Activated naive CD8-positive, alpha-beta T cell treated with anti-CD3 and anti-CD28 coated beads, Interleukin-2, amount 10 ng/mL, durations not matched to agents 7 days and 5 days (primary cell): ENCODE data around the gene PLRG1. TPM values are rescaled to one million over a fixed set of nuclear protein-coding genes. Genes with fewer than 3 reads are reported as not detected.

ENCODE experiments used
- ATAC-seq: fragments of 150-1000 bp; cut with Tn5 transposase; one replicate; pipeline ENCODE4 v1.10.0; 2021; ENCODE audit warnings: low read depth, moderate library complexity
- POLR2A ChIA-PET: fragments of 350-600 bp; sonication (Branson Sonifier 250); formaldehyde crosslinking; loops from one replicate; lab custom pipeline; 2021; ENCODE audit warnings: antibody characterized with exemption; lab: Charles Lee
- DNase-seq: peaks from one replicate; pipeline ENCODE4 v3.0.0; 2021
- H3K27ac Mint-ChIP-seq: one replicate; pipeline ENCODE4 v1.8.0; 2022; ENCODE audit warnings: mild to moderate bottlenecking, mixed read lengths
- H3K27me3 Mint-ChIP-seq: one replicate; pipeline ENCODE4 v1.8.0; 2022; ENCODE audit warnings: mild to moderate bottlenecking, moderate library complexity, mixed read lengths
- H3K36me3 Mint-ChIP-seq: one replicate; pipeline ENCODE4 v1.8.0; 2021; ENCODE audit warnings: mild to moderate bottlenecking, mixed read lengths
- H3K4me1 Mint-ChIP-seq: one replicate; pipeline ENCODE4 v1.8.0; 2021; ENCODE audit warnings: mixed read lengths
- H3K4me3 Mint-ChIP-seq: one replicate; pipeline ENCODE4 v1.8.0; 2022; ENCODE audit warnings: mild to moderate bottlenecking, moderate library complexity, mixed read lengths
- H3K9me3 Mint-ChIP-seq: one replicate; pipeline ENCODE4 v1.8.0; 2021; ENCODE audit warnings: mixed read lengths
- total RNA-seq, 2 experiments: library from RNA; stranded (reverse); gene quantifications; one replicate each; pipeline ENCODE4 v1.2.3, GENCODE V29; 2021

Gene PLRG1
- total RNA-seq, 2 experiments from 2014 or later: 74.4 to 80.8 TPM

DNA sequence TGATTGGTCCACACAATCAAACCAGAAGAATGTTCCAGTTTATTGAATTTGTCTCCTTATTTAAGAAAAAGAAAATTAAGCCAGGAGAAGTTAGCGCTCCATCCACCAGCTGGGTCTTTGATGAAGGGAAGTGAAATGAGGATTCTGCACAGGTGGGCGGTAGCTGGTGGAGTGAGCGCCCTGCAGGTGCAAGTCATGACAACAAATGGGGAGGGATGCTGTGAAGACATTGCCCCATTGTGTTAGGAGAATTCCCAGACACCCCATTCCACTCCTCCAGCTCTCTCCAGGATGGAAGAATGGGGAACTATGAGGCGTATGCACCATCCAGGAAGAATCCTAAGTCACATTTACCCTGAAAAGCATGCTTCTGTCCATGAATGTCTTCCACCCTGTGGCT is 22.9 kb downstream of the PLRG1 start:
- H3K4me1 Mint-ChIP-seq: peaks cover 1% of the 10 kb centered on the region
- ATAC-seq (no peak), DNase-seq (no peak)
- no peaks in the 10 kb centered on the region for H3K9me3 Mint-ChIP-seq
- peaks cover 11% of the 10 kb centered on the region for H3K27me3 Mint-ChIP-seq
- H3K4me3 Mint-ChIP-seq: no peak overlapping the region
- no peaks in the 10 kb centered on the region for H3K36me3 Mint-ChIP-seq
- POLR2A ChIA-PET: no interaction called here
- no peak overlapping the region for H3K27ac Mint-ChIP-seq

DNA sequence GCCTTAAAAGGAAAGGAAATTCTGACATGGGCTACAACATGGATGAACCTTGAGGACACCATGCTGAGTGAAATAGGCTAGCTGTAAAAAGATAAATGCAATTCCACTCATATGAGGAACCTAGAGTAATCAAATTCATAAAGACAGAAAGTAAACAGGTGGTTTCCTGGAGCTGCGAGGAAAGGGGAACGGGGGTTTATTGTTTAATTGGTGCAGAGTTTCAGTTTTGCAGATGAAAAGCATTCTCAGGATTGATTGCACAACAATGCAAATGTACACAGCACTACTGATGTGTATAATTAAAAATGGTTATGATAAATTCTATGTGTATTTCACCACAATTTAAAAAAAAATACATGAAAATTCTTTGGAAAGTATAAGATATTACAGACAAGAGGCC is 24.0 kb downstream of the PLRG1 start:
- Mint-ChIP-seq H3K27ac (no peak overlapping the region), H3K9me3 (no peaks in the 10 kb centered on the region), H3K27me3 (peaks cover 17% of the 10 kb centered on the region), H3K4me1 (peaks cover 1% of the 10 kb centered on the region), H3K4me3 (no peak overlapping the region), H3K36me3 (no peaks in the 10 kb centered on the region)
- POLR2A ChIA-PET: no interaction called here
- no peak for DNase-seq
- ATAC-seq: no peak

DNA sequence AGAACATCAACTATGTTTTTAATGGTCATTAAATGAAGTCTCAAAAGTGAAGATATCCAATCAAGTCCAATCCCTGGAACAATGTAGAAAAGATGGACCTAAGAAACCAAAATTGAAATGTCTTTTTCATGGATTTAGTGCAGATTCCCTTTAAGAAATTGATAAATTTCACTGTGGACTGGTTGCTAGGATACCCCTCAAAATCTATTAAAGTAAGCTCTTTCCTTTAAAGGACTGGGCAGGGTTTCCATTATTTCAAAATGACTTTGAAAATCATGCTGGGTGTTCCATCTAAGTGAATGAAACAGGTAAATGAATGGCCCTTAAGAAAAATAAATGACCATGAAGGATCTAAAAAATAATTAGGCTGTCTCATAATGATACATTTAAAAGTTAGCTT is 28.6 kb downstream of the PLRG1 start:
- ATAC-seq: no peak
- Mint-ChIP-seq H3K9me3 (no peaks in the 10 kb centered on the region), H3K36me3 (no peaks in the 10 kb centered on the region), H3K4me3 (no peak overlapping the region), H3K27me3 (peaks cover 39% of the 10 kb centered on the region), H3K4me1 (peaks cover 3% of the 10 kb centered on the region), H3K27ac (no peak overlapping the region)
- POLR2A ChIA-PET: no interaction called here
- DNase-seq: no peak

DNA sequence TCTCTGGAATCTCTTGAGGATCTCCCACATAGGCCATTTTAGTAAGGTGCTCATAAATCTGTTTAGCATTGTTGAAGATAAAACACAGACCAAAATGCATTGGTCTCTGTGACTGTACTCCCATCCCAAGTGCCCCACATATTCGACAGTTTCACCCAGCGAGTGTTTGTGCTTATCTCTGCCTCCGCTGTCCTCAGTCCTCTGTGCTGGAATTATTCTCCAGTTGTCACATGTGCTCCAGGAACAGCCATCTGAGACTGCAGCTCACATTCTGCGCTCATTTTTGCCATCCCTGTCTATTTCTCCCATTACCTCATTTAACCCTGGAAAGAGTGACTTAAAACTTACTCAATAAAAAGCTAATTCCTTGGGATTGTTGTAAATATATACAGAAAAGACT is 31.0 kb downstream of the PLRG1 start:
- POLR2A ChIA-PET: no interaction called here
- no peak for DNase-seq
- Mint-ChIP-seq H3K9me3 (no peaks in the 10 kb centered on the region), H3K4me1 (peaks cover 1% of the 10 kb centered on the region), H3K4me3 (no peak overlapping the region), H3K36me3 (no peaks in the 10 kb centered on the region), H3K27me3 (peaks cover 47% of the 10 kb centered on the region), H3K27ac (no peak overlapping the region)
- no peak for ATAC-seq

DNA sequence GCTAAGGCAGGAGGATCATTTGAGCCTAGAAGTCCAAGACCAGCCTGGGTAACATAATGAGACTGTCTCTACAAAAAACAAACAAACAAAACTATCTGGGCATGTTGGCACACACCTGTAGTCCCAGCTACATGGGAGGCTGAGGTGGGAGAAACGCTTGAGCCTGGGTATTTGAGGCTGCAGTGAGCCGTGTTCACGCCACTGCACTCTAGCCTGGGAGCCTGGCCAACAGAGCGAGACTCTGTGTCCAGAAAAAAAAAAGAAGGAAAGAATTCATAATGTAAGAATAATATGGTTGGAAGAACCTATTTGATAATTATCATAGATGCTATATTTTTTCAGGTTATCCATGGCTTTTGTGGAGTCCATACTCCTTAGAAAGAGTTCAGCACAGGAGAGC is 32.6 kb downstream of the PLRG1 start:
- H3K9me3 Mint-ChIP-seq: no peaks in the 10 kb centered on the region
- H3K27ac Mint-ChIP-seq: no peak overlapping the region
- peaks cover 52% of the 10 kb centered on the region for H3K27me3 Mint-ChIP-seq
- DNase-seq (no peak), ATAC-seq (no peak)
- H3K4me3 Mint-ChIP-seq: no peak overlapping the region
- POLR2A ChIA-PET: no interaction called here
- no peaks in the 10 kb centered on the region for H3K36me3 Mint-ChIP-seq
- H3K4me1 Mint-ChIP-seq: peaks cover 1% of the 10 kb centered on the region

DNA sequence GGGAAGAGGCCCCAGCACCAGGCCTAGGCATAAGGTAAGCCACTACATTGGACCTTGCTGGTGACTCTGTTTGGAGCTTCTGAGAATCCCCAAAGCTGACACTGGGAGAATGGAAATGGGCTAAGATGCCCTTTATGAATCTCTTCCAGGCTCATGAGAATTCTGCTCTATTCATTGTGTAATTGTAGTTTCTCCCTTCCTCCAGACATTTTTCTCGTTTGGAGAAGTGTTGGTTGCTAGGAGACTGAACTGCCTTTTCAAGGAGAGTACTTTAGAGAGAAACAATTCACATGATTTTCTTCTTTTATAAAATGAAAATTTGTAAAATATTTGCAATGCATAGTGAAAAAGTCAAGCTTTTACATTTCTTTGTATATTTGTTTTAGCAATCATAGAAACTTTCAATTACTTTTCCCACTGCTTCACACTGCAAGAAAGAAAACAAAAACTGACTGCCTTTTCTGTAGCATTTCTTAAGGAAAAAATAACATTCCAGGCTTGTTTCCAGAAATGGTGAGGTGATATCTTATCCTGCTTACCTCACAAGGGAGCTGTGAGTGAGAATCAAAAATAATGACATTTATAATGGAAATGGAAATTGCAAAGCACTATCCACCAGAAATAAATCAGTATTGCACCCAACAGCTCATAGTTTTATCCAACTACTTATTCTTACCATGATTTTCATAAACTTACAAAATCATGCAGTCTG is 33.7 kb downstream of the PLRG1 start:
- H3K4me1 Mint-ChIP-seq: peaks cover 1% of the 10 kb centered on the region
- no peaks in the 10 kb centered on the region for H3K36me3 Mint-ChIP-seq
- no peak for DNase-seq
- no peak overlapping the region for H3K4me3 Mint-ChIP-seq
- no peaks in the 10 kb centered on the region for H3K9me3 Mint-ChIP-seq
- no peak for ATAC-seq
- POLR2A ChIA-PET: no interaction called here
- peaks cover 44% of the 10 kb centered on the region for H3K27me3 Mint-ChIP-seq
- H3K27ac Mint-ChIP-seq: no peak overlapping the region

DNA sequence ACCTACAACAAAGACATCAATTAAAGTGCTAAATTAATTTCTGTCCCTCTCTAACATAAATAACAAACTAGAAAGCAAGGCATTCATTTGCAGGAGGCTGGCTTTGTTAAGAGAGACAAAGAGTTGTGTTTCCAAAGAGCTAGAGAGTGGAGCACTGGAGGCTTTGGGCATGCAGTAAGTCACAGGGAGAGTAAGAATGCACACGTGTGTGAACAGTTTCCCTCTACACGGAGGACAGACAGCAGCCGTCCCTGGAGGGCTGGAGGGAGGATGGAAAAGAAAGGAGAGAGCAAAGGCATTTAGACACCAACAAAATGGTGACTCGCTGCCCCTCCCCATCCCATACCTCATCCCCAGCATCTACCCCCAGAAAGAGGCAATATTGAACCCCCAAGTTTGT is 38.2 kb downstream of the PLRG1 start:
- ATAC-seq (no peak), DNase-seq (no peak)
- Mint-ChIP-seq H3K27me3 (peaks cover 13% of the 10 kb centered on the region), H3K4me1 (no peaks in the 10 kb centered on the region), H3K36me3 (no peaks in the 10 kb centered on the region), H3K4me3 (no peak overlapping the region), H3K9me3 (no peaks in the 10 kb centered on the region), H3K27ac (no peak overlapping the region)
- POLR2A ChIA-PET: no interaction called here

DNA sequence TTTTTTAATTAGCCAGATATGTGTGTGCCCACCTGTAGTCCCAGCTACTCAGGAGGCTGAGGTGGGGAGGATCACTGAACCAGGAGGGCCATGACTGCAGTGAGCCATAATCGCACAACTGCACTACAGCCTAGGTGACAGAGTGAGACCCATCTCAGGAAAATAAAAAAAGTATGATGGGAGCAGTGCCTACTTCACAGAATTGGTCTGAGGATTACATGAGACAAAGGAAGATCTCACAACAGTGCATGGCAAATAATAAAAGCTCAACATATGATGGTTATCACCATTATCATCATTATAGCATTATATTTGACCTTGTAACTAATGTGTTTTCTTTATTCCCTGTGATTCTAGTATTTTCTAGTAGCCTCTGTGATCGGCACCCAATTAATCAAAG is 38.7 kb downstream of the PLRG1 start:
- Mint-ChIP-seq H3K27ac (no peak overlapping the region), H3K36me3 (no peaks in the 10 kb centered on the region), H3K4me1 (no peaks in the 10 kb centered on the region), H3K4me3 (no peak overlapping the region), H3K9me3 (no peaks in the 10 kb centered on the region), H3K27me3 (peaks cover 15% of the 10 kb centered on the region)
- POLR2A ChIA-PET: no interaction called here
- ATAC-seq (no peak), DNase-seq (no peak)

DNA sequence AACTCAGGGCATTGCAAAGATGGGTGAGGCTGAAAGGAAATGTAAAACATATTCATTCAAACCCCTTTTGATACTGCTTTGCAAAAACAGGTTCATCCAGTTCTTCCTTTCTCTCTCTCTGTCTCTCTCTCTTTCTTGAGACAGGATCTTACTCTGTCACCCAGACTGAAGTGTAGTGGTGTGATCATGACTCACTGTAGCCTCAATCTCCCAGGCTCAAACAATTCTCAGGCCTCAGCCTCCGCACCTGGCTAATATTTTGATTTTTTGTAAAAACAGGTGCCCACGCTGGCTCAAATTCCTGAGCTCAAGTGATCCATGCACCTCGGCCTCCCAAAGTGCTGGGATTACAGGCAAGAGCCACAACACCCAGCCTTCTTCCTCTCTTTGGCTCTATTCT is 43.0 kb downstream of the PLRG1 start:
- no peak overlapping the region for H3K27ac Mint-ChIP-seq
- no peak for DNase-seq
- no peaks in the 10 kb centered on the region for H3K9me3 Mint-ChIP-seq
- peaks cover 21% of the 10 kb centered on the region for H3K27me3 Mint-ChIP-seq
- H3K4me3 Mint-ChIP-seq: no peak overlapping the region
- no peak for ATAC-seq
- H3K4me1 Mint-ChIP-seq: no peaks in the 10 kb centered on the region
- POLR2A ChIA-PET: no interaction called here
- H3K36me3 Mint-ChIP-seq: no peaks in the 10 kb centered on the region

DNA sequence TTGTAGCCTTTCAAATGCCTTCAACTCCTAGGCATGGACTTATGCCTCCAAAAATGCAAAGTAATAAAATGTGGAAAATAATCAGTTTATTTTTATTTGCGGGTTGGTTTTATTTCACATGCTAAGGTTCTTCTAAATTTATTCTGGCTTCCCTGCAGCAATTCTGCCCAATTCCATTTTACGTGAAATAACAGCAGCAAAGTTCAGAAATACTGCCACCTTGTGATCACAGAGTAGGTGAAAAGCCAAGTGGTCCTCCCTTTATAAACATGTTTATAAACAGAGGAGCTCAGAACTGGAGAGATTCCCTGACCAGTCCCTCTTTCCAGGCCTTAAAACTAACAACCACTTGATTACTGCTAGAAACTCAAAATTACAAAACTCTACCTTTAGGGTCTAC is 43.9 kb downstream of the PLRG1 start:
- H3K27me3 Mint-ChIP-seq: peaks cover 25% of the 10 kb centered on the region
- H3K27ac Mint-ChIP-seq: no peak overlapping the region
- DNase-seq (no peak), ATAC-seq (no peak)
- no peaks in the 10 kb centered on the region for H3K36me3 Mint-ChIP-seq
- POLR2A ChIA-PET: no interaction called here
- no peaks in the 10 kb centered on the region for H3K9me3 Mint-ChIP-seq
- H3K4me3 Mint-ChIP-seq: no peak overlapping the region
- H3K4me1 Mint-ChIP-seq: no peaks in the 10 kb centered on the region

DNA sequence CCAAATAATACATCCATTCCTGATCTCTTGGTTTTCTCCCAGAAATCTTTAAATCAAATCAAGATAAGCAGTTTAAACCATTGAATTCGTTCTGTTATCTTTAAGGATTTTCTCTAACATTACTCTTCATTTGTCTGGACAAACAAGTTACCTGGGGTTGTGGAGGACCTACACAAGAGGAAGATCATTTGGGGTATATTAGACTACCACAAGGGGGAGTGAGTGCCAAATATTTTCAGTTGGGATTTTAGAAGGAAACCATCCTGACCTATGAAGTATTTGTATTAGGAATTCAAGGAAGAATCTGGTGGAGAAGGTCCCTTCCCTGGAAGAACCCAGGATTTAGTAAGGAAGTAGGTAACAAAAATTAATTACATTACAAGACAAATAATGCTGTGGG is 46.6 kb downstream of the PLRG1 start:
- peaks cover 32% of the 10 kb centered on the region for H3K27me3 Mint-ChIP-seq
- no peaks in the 10 kb centered on the region for H3K4me1 Mint-ChIP-seq
- no peak for DNase-seq
- no peak overlapping the region for H3K27ac Mint-ChIP-seq
- no peak overlapping the region for H3K4me3 Mint-ChIP-seq
- H3K36me3 Mint-ChIP-seq: no peaks in the 10 kb centered on the region
- no peak for ATAC-seq
- POLR2A ChIA-PET: no interaction called here
- H3K9me3 Mint-ChIP-seq: no peaks in the 10 kb centered on the region

DNA sequence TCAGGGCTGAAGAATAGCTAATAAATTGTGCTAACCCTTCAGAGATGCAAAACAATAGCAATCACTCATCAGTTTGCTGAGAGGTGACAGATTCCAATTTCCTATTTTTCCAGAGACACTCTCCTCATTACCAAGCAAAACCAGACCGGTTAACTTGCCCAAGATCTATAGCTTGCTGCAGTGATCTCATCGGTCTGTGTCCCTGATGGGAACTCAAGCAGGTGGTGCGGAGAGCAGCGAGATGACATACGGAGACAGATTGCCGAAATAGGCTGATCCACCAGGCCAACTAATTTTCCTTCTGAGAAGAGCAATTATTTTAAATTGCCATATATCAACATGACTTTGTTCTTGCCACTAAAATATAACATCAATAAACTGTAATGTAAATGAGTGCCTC is 48.1 kb downstream of the PLRG1 start:
- Mint-ChIP-seq H3K9me3 (no peaks in the 10 kb centered on the region), H3K36me3 (no peaks in the 10 kb centered on the region), H3K27me3 (peaks cover 36% of the 10 kb centered on the region), H3K4me3 (no peak overlapping the region), H3K4me1 (no peaks in the 10 kb centered on the region), H3K27ac (no peak overlapping the region)
- no peak for DNase-seq
- ATAC-seq: no peak
- POLR2A ChIA-PET: no interaction called here

DNA sequence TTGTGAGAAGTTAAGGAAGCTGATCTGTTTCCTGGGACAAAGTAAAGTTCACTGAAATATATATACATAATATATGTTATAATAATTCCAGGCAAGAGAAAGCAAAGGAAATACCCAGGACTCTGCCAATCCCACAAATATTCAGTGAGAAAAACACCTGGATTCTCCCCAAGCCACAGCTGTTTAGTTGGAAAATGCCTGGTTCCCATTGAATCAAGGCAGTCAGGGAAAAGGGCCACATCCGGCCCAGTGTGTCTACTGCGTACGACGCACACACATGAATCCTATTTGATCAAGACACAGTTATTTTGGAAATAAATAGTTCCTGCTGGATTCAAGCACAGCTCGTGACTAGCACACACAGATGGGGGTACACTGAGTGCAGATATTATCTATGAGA is 52.3 kb downstream of the PLRG1 start:
- no peaks in the 10 kb centered on the region for H3K9me3 Mint-ChIP-seq
- H3K27ac Mint-ChIP-seq: no peak overlapping the region
- no peaks in the 10 kb centered on the region for H3K4me1 Mint-ChIP-seq
- no peak overlapping the region for H3K4me3 Mint-ChIP-seq
- peaks cover 42% of the 10 kb centered on the region for H3K27me3 Mint-ChIP-seq
- no peaks in the 10 kb centered on the region for H3K36me3 Mint-ChIP-seq
- DNase-seq (no peak), ATAC-seq (no peak)
- POLR2A ChIA-PET: no interaction called here

DNA sequence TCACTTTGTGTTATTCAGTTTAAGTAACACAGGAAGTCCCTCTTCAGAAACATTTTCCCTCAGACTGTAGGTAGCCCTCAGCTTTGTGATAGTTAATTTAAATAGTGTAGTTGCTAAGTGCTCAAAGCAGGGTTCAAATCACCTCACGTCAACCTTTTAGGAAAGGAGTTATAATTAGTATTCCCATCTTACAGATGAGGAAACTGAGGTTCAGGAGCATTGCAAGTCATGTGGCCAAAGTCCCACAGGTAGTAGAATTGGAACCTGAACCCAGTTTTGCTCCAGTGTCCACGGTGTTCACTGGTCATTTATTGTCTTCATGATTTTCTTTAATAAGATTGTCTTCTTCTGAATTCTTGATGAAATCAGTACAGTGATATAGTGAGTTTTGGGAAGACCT is 54.3 kb downstream of the PLRG1 start:
- ATAC-seq (no peak), DNase-seq (no peak)
- Mint-ChIP-seq H3K36me3 (no peaks in the 10 kb centered on the region), H3K27ac (no peak overlapping the region), H3K9me3 (no peaks in the 10 kb centered on the region), H3K27me3 (peaks cover 49% of the 10 kb centered on the region), H3K4me1 (peaks cover 9% of the 10 kb centered on the region), H3K4me3 (no peak overlapping the region)
- POLR2A ChIA-PET: no interaction called here

DNA sequence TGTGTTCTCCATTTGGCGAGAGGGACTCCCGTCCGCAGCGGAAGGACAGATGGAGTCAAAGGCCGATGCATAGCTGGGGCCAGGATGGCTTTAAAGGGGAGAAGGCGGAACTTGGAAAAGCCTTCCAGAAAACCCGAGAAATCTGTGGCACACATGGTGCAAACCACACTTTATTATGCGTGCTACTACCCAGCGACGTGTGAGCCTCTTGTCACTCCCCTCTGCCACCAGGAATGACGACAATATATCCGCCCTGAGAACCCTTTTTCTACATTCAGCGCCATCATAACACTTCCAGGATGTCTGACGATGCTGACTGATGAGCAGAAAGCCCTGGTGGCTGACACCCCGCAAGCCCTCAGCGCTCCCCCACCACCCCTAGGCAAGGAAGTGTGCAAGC is 57.9 kb downstream of the PLRG1 start:
- Mint-ChIP-seq H3K27ac (no peak overlapping the region), H3K27me3 (peaks cover 75% of the 10 kb centered on the region), H3K9me3 (no peaks in the 10 kb centered on the region), H3K36me3 (no peaks in the 10 kb centered on the region), H3K4me1 (peaks cover 12% of the 10 kb centered on the region), H3K4me3 (peak overlapping the region; percentile 62)
- ATAC-seq: no peak
- DNase-seq: no peak
- POLR2A ChIA-PET: no interaction called here
